ENCODE data around the gene RIPPLY2.
A peak's percentile ranks its signal among the peaks of the same experiment; 100 is the strongest.
"Not testable (repeated sequence)": the region's sequence is repeated elsewhere in the genome, so short reads cannot be mapped to it uniquely, and the experiment has no call there.

RIPPLY2 gene, protein sequence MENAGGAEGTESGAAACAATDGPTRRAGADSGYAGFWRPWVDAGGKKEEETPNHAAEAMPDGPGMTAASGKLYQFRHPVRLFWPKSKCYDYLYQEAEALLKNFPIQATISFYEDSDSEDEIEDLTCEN

DNA sequence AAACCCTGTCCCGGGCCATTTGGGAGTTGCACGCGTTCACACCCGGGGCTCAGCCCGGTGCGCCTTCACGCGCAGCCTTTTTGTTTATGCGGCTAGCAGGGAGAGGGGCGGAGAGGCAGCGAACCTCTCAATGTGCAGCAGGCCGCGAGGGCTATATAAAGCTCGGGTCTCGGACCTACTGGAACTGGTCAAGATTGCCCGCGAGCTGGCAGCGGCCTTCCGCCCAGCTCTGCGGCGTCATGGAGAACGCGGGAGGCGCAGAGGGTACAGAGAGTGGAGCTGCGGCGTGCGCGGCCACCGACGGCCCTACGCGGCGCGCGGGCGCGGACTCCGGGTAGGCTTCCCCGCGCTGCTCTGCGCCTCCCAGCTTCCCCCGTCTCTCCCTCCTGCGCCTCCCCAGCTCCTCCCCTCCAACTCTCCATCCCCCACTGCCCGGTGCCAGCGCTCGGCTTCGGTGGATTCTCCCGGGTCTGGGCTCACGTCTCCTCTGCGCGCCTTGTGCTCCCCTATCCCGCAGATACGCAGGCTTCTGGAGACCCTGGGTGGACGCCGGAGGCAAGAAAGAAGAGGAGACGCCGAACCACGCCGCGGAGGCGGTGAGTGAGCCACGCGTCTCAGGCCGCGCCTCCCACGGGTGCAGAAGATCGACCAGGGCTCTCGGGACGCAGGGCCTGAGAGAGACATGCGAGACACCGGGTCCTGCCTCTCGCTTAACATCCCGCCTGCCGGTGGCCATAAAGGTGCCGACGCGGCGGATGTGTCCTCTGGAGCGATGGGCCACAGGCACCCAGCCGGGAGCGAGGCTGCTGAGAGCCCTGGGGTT is at the start of gene RIPPLY2:
Gene RIPPLY2 (plus strand): TSS at position 183 of the 823 bp plus-strand sequence. CDS start 57 bp downstream, at position 240.
- peak; percentile 1 for DNase-seq

DNA sequence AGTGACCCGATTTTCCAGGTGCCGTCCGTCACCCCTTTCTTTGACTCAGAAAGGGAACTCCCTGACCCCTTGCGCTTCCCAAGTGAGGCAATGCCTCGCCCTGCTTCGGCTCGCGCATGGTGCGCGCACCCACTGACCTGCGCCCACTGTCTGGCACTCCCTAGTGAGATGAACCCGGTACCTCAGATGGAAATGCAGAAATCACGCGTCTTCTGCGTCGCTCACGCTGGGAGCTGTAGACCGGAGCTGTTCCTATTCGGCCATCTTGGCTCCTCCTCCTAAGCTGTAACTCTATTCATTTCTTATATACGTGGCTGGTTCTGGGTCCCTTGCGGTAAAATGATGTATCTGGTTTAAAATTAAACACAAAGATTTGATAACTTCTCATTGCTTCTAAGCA is 49.7 kb upstream of the RIPPLY2 start:
- DNase-seq = not testable (repeated sequence)

DNA sequence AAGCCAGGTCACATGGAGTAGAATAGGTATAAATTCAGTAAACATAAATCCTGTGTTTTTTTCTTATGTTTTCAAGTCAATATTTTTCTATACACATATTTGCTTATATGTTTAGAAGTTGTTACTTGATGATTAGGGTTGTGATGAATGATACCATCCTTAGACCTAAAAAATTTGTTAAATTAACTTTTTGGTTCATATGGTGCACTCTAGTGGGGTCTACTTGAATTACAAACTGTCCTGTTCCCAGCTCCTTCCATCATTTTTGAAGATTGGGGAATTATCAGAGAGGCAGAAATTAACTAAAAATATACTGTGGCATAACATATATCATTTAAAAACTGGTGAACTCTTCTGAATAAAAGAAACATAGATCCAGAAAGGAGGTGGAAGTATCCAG is 48.3 kb upstream of the RIPPLY2 start:
- DNase-seq = no peak

DNA sequence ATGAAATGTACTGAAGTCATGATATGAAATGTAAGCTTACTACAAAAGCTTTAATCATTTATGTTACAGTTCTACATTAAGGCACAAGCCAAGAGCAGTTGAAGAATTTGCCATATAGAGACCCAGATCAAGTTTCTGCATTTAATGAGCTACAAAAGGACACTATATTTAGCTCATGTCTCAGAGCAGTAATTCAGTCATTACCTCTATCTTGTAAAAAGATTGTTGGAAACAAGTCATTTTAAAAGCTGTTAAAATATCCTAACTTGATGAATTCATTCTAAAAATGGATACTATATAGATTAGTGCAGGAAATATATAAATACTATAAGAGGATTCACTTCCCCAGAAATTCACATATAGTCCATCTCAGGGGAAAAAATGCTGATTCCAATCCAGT is 45.2 kb upstream of the RIPPLY2 start:
- no peak for DNase-seq

DNA sequence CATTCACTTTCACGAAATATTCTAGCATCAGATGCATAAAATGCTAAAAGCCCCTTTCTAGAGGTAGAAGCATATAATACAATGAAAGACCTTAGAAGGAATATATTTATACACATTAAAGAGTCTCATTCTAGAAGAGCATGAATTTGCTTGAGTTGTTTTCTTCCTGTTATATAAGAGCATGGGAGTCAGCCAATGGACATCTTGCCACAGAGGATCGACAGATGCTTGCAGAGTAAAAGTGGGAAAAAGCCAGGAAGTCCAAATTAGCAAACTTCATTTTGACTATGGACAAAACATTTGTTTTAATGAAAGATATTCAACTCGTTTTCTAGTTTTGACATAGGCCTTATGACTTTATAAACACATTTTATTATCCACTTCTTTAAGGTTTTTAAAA is 44.2 kb upstream of the RIPPLY2 start:
- DNase-seq = no peak

DNA sequence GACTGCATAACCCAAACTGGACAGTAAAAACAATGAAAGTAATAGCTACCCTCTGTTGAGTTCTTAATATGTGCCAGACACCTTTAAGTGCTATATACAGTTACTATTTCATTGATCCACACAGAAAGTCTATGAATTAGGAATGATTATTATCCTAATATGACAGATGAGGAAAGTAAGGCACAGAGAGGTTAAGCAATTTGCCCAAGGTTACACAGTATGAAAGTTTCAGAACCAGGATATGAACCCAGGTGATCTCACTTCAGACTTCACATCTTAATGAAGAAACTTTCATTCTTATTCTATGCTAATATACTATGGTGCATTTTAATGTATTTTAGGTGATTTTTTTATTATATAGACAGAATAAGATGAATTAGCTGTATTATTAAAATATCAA is 40.6 kb upstream of the RIPPLY2 start:
- DNase-seq = no peak

DNA sequence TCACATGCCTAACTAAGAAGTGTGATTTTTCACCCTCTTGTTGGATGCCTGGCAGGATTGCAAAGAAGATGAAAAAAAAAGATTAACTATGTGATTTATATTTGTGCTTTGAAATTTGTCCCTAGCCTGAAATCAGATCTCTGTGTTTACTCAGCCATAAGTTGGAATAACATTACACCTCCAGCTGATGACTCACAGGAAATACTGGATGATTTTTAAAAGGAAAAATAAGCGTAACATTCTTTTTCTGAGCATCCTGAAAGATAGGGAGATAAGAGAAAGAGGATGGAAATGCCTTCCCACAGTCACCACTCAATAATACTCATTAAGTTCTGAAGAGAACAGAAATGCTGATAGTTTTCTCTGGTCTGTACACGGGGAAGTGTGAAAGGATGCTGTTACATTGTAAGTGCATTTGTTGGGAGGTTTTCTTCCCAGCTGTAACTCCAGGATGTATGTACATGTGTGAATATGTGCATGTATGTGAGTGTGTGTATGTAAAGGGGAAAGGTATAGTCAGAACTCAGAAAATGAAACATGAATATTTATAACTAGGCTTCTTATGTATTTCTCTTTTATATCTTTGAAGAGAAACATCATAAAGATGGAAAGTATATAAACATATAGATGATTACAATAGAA is 37.4 kb upstream of the RIPPLY2 start:
- DNase-seq = no peak

DNA sequence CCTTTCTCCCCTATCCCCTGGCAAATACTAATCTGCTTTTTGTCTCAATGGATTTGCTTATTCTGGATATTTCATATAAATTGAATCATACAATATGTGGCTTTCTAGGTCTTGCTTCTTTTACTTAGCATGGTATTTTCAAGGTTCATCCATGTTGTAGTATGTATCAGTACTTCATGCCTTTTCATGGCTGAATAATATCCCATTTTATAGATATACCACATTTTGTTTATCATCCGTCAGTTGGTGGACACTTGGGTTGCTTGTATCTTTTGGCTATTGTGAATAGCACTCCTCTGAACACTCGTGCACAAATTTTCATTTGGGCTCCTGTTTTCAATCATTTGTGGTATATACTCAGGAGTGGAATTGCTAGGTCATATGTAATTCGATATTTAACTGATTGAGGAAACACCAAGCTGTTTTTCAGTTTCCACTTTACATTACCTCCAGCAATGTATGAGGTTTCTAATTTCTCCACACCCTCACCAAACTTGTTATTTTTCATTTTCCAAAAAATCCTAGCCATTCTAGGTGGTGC is 30.5 kb upstream of the RIPPLY2 start:
- no peak for DNase-seq

DNA sequence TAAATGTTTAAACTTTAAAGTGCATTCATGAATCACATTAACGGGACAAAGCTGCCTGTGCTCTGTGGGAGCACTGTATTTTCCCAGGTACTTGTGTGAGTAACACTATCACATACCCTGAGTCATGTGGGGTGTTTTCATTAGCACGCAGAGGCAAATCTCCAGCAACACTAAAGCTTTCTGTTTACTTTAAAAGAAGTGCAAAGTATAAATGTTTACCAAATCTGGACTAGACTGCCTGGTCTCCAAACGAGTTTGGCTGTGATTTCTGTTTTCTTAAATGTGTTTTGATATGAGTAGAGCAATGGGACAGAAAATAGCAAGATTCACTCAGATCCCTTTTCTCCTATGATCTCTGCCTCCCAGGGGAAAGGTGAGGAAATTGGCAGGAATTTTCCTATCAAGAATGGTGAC is 28.8 kb upstream of the RIPPLY2 start:
- no peak for DNase-seq

DNA sequence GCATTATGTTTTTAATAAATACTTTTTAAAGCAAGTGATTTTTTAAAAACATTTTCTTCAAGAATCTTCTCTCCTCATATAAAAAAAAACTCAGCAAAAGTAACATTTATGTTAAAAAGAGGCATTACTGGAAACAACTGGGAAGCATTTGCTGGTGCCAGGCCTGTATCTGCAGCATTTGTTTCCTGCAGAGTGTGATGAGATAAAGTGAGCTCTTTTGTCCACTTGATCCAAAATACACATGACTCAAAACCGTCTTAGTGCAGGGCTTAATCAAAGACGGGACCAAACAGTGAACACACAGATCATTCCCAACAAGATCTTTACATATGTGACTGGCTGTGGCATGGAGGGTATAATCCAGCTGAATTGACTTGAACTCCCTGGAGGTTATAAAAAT is 28.3 kb upstream of the RIPPLY2 start:
- DNase-seq = no peak

DNA sequence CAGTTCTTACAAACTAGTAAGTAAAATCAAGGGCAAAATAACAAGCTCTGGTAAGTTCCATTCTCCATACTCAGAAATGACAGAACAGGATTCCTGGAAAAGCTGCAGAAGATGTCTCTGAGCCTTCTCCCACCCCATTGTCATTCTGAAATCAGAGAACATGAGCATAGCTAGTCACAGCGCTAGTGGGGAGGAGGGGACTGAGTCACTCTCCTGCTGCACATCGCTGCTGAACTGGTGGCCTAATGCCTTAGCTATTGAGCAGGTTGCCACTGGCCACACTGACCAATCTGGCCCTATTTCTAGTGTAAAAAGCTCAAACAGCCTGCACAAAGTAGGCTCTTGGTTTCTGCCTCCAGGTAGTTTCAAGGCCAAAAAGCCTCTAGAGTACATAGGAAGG is 26.1 kb upstream of the RIPPLY2 start:
- no peak for DNase-seq

DNA sequence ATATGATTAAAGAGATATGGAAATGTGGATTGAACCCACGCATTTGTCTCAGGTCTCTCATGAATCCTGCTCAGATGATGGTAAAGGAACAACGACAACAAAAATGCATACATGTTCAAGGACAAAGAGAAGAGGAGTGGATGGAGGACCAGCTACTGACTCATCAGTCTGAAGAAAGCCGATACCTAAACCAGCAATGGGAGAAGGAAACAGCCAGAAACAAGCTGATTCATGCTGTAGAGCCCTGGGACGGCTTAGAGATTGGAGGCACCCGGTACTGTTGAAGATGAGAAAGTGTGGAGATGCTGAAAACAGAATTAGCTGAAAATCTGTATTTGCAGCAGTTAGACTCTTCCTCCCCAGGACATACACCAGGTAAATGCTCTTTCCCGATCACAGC is 14.4 kb upstream of the RIPPLY2 start:
- DNase-seq = no peak

DNA sequence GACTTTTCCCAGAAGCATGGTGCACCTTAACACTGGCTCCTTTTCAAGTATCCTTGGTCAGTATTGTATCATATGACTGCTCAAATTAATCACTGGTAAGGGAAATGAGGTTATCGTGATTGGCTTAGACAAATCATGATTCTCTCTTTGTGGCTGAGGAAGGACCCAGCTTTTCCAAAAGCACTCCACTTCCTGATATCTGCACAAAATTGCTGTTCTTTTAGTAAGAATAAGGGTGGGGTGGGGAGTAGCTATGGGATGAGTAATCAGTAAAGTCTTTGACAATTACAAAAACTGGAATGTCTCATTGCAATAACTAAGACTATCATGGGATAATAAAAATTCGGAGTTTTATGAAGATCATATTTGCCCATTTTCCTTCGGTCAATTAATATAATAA is 9.0 kb upstream of the RIPPLY2 start:
- no peak for DNase-seq

DNA sequence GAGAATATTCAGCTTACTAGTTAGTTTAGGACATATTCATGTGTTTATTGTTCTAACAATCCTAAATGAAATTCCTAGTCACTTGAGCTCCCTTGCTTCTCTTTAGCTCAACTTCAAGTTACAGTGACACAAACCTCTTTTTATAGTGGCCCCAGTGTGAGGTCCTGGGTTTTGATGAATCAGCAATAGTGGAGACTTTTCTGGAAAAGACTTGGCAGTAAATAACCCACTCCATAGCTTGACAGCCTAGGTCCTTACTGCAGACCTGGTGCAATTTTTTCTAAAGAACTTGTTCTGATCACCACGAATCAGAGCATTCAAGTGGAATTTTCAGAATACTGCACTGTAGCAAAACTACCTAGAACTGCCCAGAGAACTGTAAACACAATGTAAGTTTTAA is 6.9 kb upstream of the RIPPLY2 start:
- no peak for DNase-seq

DNA sequence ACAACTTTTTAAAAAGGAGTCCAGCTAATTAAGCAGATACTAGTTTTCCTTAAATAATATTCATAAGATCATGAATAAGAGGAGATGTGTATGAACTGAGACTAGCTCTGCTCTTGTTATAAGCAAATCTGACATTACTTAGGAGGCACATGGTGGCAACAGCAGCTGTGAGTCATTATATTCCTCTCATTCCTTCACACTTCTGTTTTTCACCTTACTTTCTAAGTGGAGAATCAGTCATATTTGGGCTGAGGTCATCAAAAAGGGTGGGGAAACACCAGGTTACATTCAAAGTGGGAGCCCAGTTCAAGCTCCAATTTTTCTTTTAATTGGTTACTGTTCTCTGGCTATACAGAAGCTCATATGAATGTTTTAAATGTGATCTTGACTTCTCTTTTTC is 6.0 kb upstream of the RIPPLY2 start:
- DNase-seq = no peak

DNA sequence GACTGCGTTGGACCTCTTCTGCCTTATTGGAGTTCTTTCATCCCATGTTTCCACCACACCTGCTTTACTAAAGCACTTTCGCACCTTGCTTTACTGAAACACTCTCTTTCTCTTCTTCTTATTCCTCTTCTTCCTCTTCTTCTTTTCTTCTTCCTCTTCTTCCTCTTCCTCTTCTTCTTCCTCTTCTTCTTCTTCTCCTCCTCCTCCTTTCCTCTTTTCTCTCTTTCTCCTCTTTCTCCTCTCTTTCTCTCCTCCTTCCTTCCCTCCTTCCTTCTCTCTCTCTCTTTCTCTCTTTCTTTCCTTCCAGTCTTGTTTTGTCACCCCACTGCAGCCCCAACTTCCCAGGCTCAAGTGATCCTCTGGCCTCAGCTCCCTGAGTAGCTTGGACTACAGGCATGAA is 4.0 kb upstream of the RIPPLY2 start:
- DNase-seq = no peak

DNA sequence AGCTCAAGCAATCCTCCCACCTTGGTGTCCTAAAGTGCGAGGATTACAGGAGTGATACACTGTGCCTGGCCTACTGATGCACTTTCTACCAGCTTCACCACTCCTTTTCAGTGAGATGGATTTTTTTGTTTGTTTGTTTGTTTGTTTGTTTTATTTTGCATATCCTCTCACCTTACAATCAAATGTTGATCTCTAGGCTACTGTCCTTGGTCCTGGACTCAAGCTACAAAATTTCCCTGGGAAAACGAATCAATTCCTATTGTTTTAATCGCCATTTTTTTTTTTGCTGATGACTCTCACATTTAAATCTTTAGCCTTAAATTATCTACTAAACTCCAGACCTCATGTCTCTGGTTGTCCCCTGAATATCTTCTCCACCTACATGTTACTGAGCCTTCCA is 3.5 kb upstream of the RIPPLY2 start:
- no peak for DNase-seq

DNA sequence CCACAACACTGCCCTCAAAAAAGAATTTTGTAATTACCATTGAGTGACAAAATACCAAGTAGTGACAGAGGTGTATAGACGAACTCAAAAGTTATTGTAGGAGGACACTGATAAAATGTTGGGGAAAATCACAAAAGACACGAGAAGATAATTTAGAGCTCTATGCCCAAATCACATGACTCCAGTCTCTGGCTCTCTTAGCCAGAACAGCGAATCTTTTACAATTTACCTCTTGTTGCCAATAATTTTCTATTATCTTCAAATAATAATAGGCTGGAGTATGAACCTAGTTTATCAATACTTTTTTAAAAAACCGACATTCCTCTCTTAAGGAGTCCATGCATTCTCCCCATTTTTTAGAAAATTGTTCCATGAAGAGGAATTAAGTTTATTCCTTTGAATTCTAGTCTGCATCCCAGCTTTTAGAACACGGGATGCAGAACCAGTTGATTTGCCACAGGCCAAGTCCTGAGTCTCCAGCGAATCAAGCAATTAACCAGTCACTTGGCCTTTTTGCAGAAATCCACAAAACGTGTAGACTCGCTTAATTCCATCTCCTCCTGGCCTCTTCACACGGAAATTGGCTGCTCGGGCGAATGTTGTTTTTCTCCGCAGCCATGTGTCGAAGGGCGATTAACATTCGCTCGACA is 507 bp upstream of the RIPPLY2 start:
- no peak for DNase-seq

DNA sequence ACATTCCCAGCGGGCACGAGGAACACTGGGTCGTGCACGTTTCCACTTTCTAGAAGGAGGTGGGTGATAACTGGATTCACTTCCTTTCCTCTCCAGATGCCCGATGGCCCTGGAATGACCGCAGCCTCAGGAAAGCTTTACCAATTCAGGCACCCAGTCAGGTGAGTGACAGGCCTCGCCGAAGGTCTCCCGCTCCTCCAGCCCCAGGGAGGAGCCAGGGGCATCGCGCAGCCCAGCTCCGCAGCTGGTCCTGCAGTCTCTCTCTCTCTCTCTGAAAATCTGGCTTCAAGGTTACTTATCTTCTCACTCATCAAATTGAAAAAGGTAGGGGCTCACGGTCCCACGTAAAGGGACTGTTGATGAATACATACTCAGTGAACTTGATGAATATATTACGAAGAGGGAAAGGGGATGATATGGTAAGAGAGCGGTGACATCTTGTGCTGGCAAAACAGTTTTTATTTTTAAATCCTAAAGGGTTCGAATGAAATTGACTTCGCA is 891 bp downstream of the RIPPLY2 start:
- DNase-seq = no peak

DNA sequence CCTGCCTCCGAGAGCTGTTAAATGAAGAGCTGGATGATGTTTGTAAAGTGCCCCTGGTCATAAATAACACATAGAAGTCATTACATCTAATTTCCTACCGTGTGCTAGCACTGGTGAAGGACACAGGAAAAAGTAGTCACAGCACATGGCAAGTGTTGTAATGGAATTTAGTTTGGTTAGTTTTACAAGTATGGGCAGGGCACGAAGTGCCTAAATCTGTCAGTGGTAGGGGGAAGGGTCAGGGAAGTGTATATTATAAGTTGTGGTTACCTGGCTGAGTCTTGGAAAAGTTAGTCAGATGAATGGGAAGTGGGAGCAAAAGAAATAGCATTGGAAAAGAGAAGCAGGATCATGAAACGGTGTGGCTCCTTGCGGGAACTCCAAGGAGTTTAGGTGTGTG is 1.6 kb downstream of the RIPPLY2 start:
- no peak for DNase-seq

DNA sequence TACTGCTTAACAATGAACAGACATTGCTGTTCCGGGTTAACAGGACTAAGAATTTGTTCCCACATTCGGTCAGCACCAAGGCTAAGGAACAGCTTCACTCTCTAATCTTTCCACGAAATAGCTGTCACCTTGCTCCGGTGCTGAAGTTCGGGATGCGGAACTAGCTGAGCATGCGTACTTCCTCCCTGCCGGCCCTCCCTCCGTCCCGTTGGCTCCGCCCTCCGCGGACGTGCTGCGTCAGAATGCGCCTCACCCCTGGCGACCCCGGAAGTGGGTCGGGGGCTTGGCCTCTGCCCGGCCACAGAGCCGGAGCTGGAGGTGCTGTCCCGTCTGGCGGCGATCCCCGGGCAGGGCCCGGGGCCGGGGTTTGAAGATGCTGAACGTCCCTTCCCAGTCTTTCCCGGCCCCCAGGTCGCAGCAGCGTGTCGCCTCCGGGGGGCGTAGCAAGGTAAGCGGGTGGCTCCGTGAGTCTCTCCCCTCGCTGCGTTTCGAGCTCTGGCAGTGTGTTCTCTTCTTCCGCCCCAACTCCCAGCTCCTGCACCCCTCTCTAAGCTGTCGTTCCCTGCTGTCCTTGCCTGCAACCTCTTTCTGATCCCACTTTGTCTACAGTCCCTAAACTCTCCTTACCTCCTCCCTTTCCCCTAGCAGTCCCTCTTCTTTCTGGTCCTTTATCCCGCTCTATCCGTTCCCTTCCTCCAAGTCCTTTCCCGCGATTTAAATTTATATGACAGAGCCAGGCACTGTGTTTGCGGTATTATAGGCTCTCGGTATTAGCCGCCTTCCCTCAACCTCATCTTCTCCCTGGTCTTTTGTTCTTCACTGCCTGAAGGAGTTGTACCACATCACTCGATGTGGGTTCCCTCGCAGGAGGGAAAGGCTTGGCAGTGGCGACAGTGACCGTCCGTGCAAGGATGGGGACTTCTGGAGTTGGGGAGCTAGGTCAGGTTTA is 6.5 kb downstream of the RIPPLY2 start, which contains the start of gene CYB5R4:
Gene CYB5R4 (plus strand): TSS at position 280 of the 949 bp plus-strand sequence. CDS start 94 bp downstream, at position 374.
- DNase-seq = peak; percentile 89

DNA sequence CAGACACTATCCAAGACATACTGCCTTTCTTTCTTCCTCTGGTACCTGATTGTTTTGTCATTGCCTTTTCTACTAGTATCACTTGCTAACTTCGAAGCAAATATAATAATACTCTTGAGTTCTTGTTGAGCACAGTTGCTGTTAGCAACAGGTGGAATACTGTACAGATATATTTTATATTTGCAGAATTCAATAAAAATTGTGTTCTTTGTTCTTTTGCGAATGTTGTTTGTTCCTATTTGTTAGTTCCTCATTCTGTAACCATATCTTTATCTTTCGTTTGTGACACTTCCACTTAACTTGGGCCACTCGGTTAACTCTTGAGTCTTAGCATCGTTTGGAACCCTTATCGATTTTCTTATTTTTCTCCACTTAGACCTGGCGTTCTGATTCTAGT is 7.2 kb downstream of the RIPPLY2 start:
- no peak for DNase-seq
